CD4-positive, alpha-beta memory T cell (primary cell): Measurements from ENCODE around the gene CTAGE9. TPM values are rescaled to one million over a fixed set of nuclear protein-coding genes. Genes with fewer than 3 reads are reported as not detected.
"Not testable (repeated sequence)": the region's sequence is repeated elsewhere in the genome, so short reads cannot be mapped to it uniquely, and the experiment has no call there.

Source experiments
- CTCF ChIA-PET: fragments of 350-600 bp; sonication (Branson Sonifier 250); formaldehyde crosslinking; loops from one replicate; lab custom pipeline; 2021; ENCODE audit warnings: inconsistent platforms; ENCODE audit not compliant: partially characterized antibody; lab: Charles Lee
- POLR2A ChIA-PET: fragments of 350-600 bp; sonication (Branson Sonifier 250); formaldehyde crosslinking; loops from one replicate; lab custom pipeline; 2021; ENCODE audit not compliant: partially characterized antibody; lab: Charles Lee
- DNase-seq, 5 donors: peaks; one replicate each; pipeline versions ENCODE4 v3.0.0 to v3.0.0-alpha.2; 2020 to 2022; ENCODE audit warnings: mixed read lengths in 1 of 5
- H3K27ac ChIP-seq: one replicate; pipeline ENCODE4 v1.7.0; 2013; ENCODE audit warnings: low read depth, low read length
- H3K27me3 ChIP-seq: 2 replicates; pipeline ENCODE4 v1.7.0; 2013; ENCODE audit warnings: mild to moderate bottlenecking, low read length, moderate library complexity; ENCODE audit not compliant: insufficient read depth
- H3K36me3 ChIP-seq: 2 replicates; pipeline ENCODE4 v1.7.0; 2013; ENCODE audit warnings: mild to moderate bottlenecking, low read length, moderate library complexity; ENCODE audit not compliant: insufficient read depth
- H3K4me1 ChIP-seq: 2 replicates; pipeline ENCODE4 v1.7.0; 2013; ENCODE audit warnings: mild to moderate bottlenecking, low read length, moderate library complexity; ENCODE audit not compliant: insufficient read depth
- H3K4me3 ChIP-seq, 2 donors: one replicate each; pipeline ENCODE4 v1.7.0; 2013; ENCODE audit warnings: low read length in 2 of 2, mild to moderate bottlenecking in 1 of 2
- H3K9me3 ChIP-seq, 2 donors: one replicate each; pipeline ENCODE4 v1.7.0; 2013; ENCODE audit warnings: low read length in 2 of 2, control low read depth in 1 of 2; ENCODE audit not compliant: control insufficient read depth in 1 of 2
- H3K27ac Mint-ChIP-seq, 7 donors: one replicate each; pipeline ENCODE4 v1.8.0; 2020 to 2021; ENCODE audit warnings: mixed read lengths in 7 of 7, mild to moderate bottlenecking in 6 of 7, inconsistent platforms in 3 of 7, moderate library complexity in 3 of 7
- H3K27me3 Mint-ChIP-seq, 2 donors: one replicate each; pipeline ENCODE4 v1.8.0; 2020 to 2021; ENCODE audit warnings: mixed read lengths in 2 of 2
- H3K36me3 Mint-ChIP-seq, 2 donors: one replicate each; pipeline ENCODE4 v1.8.0; 2020 to 2021; ENCODE audit warnings: mixed read lengths in 2 of 2, inconsistent platforms in 1 of 2, mild to moderate bottlenecking in 1 of 2
- H3K4me1 Mint-ChIP-seq, 4 donors: one replicate each; pipeline ENCODE4 v1.8.0; 2020 to 2021; ENCODE audit warnings: mixed read lengths in 4 of 4, mild to moderate bottlenecking in 1 of 4
- H3K4me3 Mint-ChIP-seq, 8 donors: one replicate each; pipeline ENCODE4 v1.8.0; 2020 to 2021; ENCODE audit warnings: mixed read lengths in 8 of 8, mild to moderate bottlenecking in 7 of 8, moderate library complexity in 6 of 8, inconsistent platforms in 3 of 8
- H3K9me3 Mint-ChIP-seq, 8 donors: one replicate each; pipeline ENCODE4 v1.8.0; 2020 to 2021; ENCODE audit warnings: mixed read lengths in 8 of 8, mild to moderate bottlenecking in 5 of 8, inconsistent platforms in 3 of 8, moderate library complexity in 1 of 8
- intact Hi-C: fragments of 100-400 bp; cut with micrococcal nuclease; formaldehyde crosslinking; loops from one replicate; pipeline ENCODE4 v1.15.1; 2023
- polyA plus RNA-seq, 2 donors: library from polyadenylated mRNA; unstranded; fragments of 300-500 nt; fragmentation: Illumina TruSeq; gene quantifications; one replicate each; pipeline ENCODE4 v1.2.3, GENCODE V29; 2021
- total RNA-seq, 2 experiments: library from RNA; stranded (reverse); gene quantifications; one replicate each; pipeline ENCODE4 v1.2.3, GENCODE V29; 2021

CTAGE9 gene
- total RNA-seq (not detected), polyA plus RNA-seq (not detected)

DNA sequence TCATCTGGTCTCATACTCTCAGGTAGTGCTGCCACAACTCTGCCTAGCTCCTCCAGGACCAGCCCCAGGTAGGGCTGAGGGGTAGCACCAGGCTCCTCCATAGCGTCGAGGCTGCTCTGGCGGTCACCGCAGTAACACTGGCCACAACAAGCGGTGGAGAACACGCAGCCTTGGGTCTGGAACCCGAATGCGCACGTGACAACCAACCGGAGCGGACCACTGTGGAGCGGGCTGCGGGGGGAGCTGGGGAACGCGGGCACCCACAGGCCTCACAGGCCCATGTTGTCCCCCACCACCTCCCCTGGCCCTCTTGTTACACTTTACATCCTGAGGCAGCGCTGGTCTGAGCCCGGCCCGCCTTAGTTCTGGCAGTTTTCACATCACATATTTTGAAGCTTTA is at the start of gene CTAGE9:
Gene CTAGE9 (minus strand): TSS at position 101 of the 400 bp plus-strand sequence. CDS start 0 bp downstream, at position 101.
- H3K4me3 ChIP-seq, CTCF ChIA-PET, DNase-seq, H3K27ac Mint-ChIP-seq, H3K36me3 Mint-ChIP-seq, intact Hi-C loops, H3K36me3 ChIP-seq, H3K4me1 ChIP-seq, H3K27me3 ChIP-seq, POLR2A ChIA-PET, H3K27ac ChIP-seq, H3K4me1 Mint-ChIP-seq, H3K9me3 ChIP-seq, H3K9me3 Mint-ChIP-seq, H3K4me3 Mint-ChIP-seq, H3K27me3 Mint-ChIP-seq: not testable (repeated sequence)

DNA sequence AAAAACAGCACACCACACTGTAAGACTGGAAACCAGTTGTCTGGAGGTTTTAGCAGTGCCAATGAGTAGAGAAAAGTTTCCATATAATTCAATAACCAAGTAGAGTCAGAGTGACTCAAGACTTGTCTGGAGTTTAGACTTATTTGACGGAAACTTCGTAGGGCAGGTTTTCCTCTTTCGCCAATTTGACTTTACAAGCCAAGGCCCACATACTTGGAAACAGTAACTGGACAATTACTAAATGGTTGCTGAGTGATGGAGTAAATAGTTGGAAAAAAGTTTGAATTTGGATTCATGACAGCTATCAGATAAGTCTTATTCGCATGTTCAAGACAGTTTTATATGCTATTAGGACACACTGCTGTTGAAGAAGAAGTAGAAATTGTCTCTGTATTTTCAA is 48.1 kb upstream of the CTAGE9 start:
- no peaks in the 10 kb centered on the region for H3K4me1 Mint-ChIP-seq
- H3K9me3 Mint-ChIP-seq: no peaks in the 10 kb centered on the region
- POLR2A ChIA-PET: no interaction called here

DNA sequence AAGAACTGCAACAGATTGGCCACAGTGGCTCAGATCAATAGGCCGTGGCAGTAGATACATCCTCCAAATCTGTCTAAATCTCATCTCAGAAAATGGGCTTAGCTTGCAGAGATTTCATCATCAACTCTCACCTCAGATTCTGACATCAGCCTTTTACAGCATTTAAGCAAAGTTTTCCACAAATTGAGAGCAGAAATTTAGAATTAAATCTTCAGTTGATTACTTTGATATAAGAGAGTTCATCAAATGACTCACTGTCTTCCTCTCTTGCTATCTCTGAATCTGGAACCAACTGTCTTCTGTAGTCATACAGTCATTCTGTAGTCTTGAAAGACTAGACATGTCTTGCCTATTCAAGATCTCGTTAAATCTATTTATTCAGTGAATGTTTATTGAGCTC is 45.2 kb upstream of the CTAGE9 start:
- H3K27ac ChIP-seq: no peak overlapping the region

More for the DNA sequence above, 48.1 kb upstream of the CTAGE9 start:
- H3K27me3 ChIP-seq: no peaks in the 10 kb centered on the region
- Mint-ChIP-seq H3K27me3 (peaks cover 7 to 10% of the 10 kb centered on the region in 2 donors), H3K4me3 (no peak overlapping the region), H3K27ac (no peak overlapping the region), H3K36me3 (no peaks in the 10 kb centered on the region)
- intact Hi-C loops: no loop called here
- no peaks in the 10 kb centered on the region for H3K9me3 ChIP-seq
- DNase-seq: no peak
- no peak overlapping the region for H3K27ac ChIP-seq
- no peaks in the 10 kb centered on the region for H3K36me3 ChIP-seq
- no peaks in the 10 kb centered on the region for H3K4me1 ChIP-seq
- CTCF ChIA-PET: no interaction called here
- no peak overlapping the region for H3K4me3 ChIP-seq

DNA sequence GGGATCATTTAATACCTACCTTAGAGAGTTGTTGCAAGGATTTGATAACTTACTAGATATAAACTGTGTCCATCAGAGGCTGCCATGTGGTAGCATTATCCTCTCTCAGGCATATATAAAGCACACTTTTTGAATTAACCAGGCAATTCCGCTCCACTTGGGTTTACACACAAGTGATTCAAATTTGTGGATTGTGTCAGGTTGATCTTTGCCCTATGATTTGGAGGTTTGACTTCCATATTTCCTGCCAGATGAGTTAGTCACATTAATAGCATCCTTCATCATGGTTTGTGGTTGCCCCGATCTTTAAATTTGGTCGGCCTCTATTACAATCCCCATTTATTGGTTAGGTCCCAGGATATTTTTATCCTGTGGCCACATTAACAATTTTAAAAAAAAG is 44.8 kb upstream of the CTAGE9 start:
- Histone ChIP-seq H3K4me1 (no peaks in the 10 kb centered on the region), H3K9me3 (no peaks in the 10 kb centered on the region), H3K27me3 (no peaks in the 10 kb centered on the region), H3K4me3 (no peak overlapping the region), H3K36me3 (no peaks in the 10 kb centered on the region), H3K27ac (no peak overlapping the region)
- intact Hi-C loops: no loop called here
- CTCF ChIA-PET: no interaction called here
- no peaks in the 10 kb centered on the region for H3K4me1 Mint-ChIP-seq
- H3K27ac Mint-ChIP-seq: no peak overlapping the region
- H3K27me3 Mint-ChIP-seq: peaks cover 6 to 12% of the 10 kb centered on the region in 2 donors
- POLR2A ChIA-PET: no interaction called here
- no peaks in the 10 kb centered on the region for H3K36me3 Mint-ChIP-seq
- DNase-seq: no peak
- no peak overlapping the region for H3K4me3 Mint-ChIP-seq
- H3K9me3 Mint-ChIP-seq: peaks cover 0 to 3% (median 0%) of the 10 kb centered on the region in 8 donors

More for the DNA sequence above, 45.2 kb upstream of the CTAGE9 start:
- peaks cover 0 to 3% (median 0%) of the 10 kb centered on the region in 8 donors for H3K9me3 Mint-ChIP-seq
- CTCF ChIA-PET: no interaction called here
- no peaks in the 10 kb centered on the region for H3K36me3 Mint-ChIP-seq
- POLR2A ChIA-PET: no interaction called here
- H3K27ac Mint-ChIP-seq: no peak overlapping the region
- Histone ChIP-seq H3K4me3 (no peak overlapping the region), H3K4me1 (no peaks in the 10 kb centered on the region), H3K9me3 (no peaks in the 10 kb centered on the region), H3K36me3 (no peaks in the 10 kb centered on the region), H3K27me3 (no peaks in the 10 kb centered on the region)
- peaks cover 6 to 12% of the 10 kb centered on the region in 2 donors for H3K27me3 Mint-ChIP-seq
- no peak for DNase-seq
- no peaks in the 10 kb centered on the region for H3K4me1 Mint-ChIP-seq
- no peak overlapping the region for H3K4me3 Mint-ChIP-seq
- intact Hi-C loops: no loop called here

DNA sequence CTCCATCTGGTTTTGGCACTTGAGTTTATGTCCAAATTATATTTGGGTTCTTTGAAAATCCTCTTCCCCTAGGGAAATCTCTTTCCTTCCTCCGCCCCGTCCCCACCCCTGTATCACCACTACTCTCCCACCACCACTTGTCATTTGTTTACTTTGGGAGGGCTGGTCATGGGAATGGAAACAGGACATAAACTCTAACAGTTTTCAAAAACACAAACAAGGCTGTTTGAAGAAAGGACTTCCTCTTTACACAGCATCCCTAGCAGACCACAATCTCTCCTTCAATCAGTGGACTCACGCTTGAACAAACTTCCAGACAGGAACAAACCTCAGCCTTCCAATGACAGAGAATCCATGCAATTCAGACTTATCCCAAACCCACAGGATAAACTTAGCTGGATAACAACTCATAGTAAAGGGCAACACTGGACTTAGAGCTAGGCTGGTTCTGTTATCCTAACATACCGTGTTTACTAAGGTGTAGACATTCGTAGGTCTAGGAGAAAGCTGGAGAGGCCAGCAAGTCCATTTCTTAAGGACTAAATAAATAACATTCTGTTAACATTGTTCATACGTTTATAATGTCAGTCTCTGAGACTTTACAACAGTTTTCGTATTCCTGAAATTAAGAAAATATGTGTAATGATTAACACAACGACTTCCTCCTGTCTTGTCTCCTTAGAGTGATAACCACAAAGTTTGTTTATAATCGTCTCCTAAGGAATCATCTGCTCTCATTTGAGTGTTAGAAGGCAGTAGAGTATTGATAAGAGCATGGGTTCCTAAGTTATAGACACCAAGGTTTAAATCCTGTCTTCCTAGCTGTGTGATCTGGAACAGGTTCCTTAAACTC is 44.1 kb upstream of the CTAGE9 start:
- POLR2A ChIA-PET: no interaction called here
- H3K27me3 Mint-ChIP-seq: peaks cover 6 to 12% of the 10 kb centered on the region in 2 donors
- H3K4me1 ChIP-seq: no peaks in the 10 kb centered on the region
- no peaks in the 10 kb centered on the region for H3K9me3 ChIP-seq
- CTCF ChIA-PET: no interaction called here
- H3K4me3 Mint-ChIP-seq: no peak overlapping the region
- H3K4me1 Mint-ChIP-seq: no peaks in the 10 kb centered on the region
- H3K36me3 ChIP-seq: no peaks in the 10 kb centered on the region
- no peak overlapping the region for H3K27ac ChIP-seq
- H3K27ac Mint-ChIP-seq: no peak overlapping the region
- H3K9me3 Mint-ChIP-seq: peaks cover 0 to 3% (median 0%) of the 10 kb centered on the region in 8 donors
- DNase-seq: no peak
- intact Hi-C loops: no loop called here
- H3K27me3 ChIP-seq: no peaks in the 10 kb centered on the region
- no peaks in the 10 kb centered on the region for H3K36me3 Mint-ChIP-seq
- no peak overlapping the region for H3K4me3 ChIP-seq

DNA sequence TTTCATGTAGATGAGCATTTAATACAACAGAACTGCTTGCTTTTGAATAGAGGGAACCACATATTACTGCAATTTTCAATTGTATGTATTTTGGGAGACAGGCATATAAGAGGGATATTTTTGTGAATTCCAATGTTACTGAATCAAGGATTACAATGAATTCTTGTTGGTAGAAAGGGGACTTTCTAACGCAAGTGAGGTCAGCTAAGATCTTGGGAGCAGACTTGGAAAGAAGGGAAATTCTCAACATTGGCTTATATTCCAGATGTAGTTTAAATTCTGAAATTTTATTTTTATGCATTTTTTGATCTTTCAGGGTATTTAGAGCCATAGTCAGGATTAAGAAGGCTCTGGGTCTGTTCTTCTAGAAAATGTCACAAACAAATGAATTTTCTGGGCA is 43.3 kb upstream of the CTAGE9 start:
- no peaks in the 10 kb centered on the region for H3K4me1 ChIP-seq
- no peaks in the 10 kb centered on the region for H3K4me1 Mint-ChIP-seq
- peaks cover 6 to 12% of the 10 kb centered on the region in 2 donors for H3K27me3 Mint-ChIP-seq
- CTCF ChIA-PET: no interaction called here
- no peaks in the 10 kb centered on the region for H3K27me3 ChIP-seq
- DNase-seq: no peak
- no peaks in the 10 kb centered on the region for H3K9me3 ChIP-seq
- POLR2A ChIA-PET: no interaction called here
- no peak overlapping the region for H3K27ac Mint-ChIP-seq
- H3K36me3 ChIP-seq: no peaks in the 10 kb centered on the region
- no peak overlapping the region for H3K27ac ChIP-seq
- no peak overlapping the region for H3K4me3 ChIP-seq
- intact Hi-C loops: no loop called here
- no peak overlapping the region for H3K4me3 Mint-ChIP-seq
- H3K36me3 Mint-ChIP-seq: no peaks in the 10 kb centered on the region
- peaks cover 0 to 3% (median 0%) of the 10 kb centered on the region in 8 donors for H3K9me3 Mint-ChIP-seq

GRCh38 chr6:131751012-131751715 is 40.3 kb upstream of the CTAGE9 start:
- CTCF ChIA-PET, H3K27ac Mint-ChIP-seq, intact Hi-C loops, H3K9me3 Mint-ChIP-seq, H3K4me1 Mint-ChIP-seq, H3K9me3 ChIP-seq, H3K27ac ChIP-seq, H3K36me3 Mint-ChIP-seq, H3K4me1 ChIP-seq, H3K4me3 ChIP-seq, POLR2A ChIA-PET, H3K27me3 ChIP-seq, H3K36me3 ChIP-seq, DNase-seq, H3K4me3 Mint-ChIP-seq: not testable (repeated sequence)
- peaks cover 4 to 11% of the 10 kb centered on the region in 2 donors for H3K27me3 Mint-ChIP-seq
